ENCODE measurements around the gene ANKRD13A.

ANKRD13A gene

DNA sequence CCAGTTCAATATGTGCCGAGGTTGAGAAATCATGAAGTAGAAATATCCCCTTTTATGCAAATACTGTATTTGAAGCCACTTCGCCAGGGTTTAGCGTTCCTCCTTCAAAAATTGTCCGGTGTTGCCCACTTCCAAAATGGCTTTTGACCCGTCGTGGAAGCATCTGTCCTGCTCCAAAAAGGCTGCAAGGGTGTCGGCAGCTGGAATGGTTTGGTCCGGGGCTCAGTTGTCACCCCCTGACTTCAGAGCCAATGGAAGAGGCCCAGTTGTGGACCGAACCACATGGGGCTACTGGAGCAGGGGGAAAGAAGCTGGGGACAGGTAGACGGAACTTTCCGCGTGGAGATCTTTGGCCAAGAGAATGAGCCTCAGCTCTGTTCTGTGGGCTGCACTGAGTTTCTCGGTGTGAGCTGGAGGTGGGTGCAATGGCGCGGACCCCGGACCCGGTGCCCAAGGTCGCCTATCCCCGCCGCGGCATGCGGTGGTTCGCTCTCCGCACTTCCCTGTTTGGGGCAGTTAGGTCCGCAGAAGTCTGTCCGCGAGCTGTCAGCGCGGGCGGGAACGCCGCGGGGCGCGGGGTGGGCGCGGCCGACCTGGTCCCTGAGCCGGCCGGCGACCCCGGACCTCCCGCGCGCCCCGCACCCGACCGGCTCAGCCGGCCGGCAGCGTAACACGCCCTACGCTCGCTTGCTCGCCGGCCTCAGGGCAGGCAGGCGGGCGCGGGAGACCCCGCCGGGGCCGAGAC lies at the start of gene ANKRD13A:
Gene ANKRD13A, plus strand, starts transcription at position 527 of the 745 bp plus-strand sequence. CDS start 259 bp downstream, outside the sequence.
- peak within 1 kb of the TSS; percentile 82 for H3K4me3 ChIP-seq (replicated peaks; ENCODE audit: low read depth, low read length)
- DNase-seq (ENCODE audit: extremely low read depth, low read depth): peak; percentile 92
- TF ChIP-seq, protein P1, sequence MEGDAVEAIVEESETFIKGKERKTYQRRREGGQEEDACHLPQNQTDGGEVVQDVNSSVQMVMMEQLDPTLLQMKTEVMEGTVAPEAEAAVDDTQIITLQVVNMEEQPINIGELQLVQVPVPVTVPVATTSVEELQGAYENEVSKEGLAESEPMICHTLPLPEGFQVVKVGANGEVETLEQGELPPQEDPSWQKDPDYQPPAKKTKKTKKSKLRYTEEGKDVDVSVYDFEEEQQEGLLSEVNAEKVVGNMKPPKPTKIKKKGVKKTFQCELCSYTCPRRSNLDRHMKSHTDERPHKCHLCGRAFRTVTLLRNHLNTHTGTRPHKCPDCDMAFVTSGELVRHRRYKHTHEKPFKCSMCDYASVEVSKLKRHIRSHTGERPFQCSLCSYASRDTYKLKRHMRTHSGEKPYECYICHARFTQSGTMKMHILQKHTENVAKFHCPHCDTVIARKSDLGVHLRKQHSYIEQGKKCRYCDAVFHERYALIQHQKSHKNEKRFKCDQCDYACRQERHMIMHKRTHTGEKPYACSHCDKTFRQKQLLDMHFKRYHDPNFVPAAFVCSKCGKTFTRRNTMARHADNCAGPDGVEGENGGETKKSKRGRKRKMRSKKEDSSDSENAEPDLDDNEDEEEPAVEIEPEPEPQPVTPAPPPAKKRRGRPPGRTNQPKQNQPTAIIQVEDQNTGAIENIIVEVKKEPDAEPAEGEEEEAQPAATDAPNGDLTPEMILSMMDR (IDR thresholded peaks at IDR 0.05; ENCODE audit: low read depth, low read length, missing control alignments): no peak

DNA sequence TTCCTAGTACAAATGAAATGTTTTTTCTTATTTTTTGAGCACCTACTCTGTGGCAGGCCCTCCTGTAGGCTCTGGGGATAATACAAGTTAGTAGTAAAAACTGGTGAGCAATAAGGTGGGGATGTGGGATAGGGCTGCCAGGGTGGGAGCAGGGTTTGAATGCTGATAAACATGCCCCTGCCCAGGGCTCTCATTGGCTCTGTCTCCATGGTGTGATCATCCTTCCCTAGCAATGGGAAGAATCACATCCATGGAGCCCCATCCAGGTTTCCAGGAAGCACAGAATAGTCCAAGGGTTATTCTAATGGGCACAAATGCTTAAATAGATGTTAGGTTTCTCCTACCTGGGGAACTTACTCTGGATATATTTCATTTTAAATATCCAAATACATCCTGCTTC lies 48.6 kb upstream of the ANKRD13A start:
- TF ChIP-seq, protein P1 (IDR thresholded peaks at IDR 0.05; ENCODE audit: low read depth, low read length, missing control alignments): no peak
- no peak overlapping the region for H3K4me3 ChIP-seq (replicated peaks; ENCODE audit: low read depth, low read length)
- no peak for DNase-seq (ENCODE audit: extremely low read depth, low read depth)

DNA sequence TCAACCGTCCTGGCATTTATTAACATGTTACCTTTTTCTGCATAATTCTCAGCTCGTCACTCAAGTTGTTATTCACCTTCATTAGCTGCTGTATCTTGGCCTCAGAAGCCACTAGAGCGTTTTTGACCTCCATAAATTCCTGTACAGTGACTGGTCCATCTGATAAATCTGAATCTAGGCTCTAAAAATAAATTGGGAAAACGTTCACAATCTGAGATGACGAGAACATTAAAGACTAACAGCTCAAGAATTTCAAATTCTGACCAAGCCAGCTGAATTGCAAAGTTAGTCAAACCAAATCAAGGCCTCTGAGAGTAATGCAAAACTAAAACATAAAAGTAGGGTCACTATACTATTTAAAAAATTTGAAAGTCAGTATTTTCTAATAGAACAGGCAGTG lies 48.1 kb upstream of the ANKRD13A start:
- no peak for DNase-seq (ENCODE audit: extremely low read depth, low read depth)
- TF ChIP-seq, protein P1 (IDR thresholded peaks at IDR 0.05; ENCODE audit: low read depth, low read length, missing control alignments): no peak
- H3K4me3 ChIP-seq (replicated peaks; ENCODE audit: low read depth, low read length): no peak overlapping the region

DNA sequence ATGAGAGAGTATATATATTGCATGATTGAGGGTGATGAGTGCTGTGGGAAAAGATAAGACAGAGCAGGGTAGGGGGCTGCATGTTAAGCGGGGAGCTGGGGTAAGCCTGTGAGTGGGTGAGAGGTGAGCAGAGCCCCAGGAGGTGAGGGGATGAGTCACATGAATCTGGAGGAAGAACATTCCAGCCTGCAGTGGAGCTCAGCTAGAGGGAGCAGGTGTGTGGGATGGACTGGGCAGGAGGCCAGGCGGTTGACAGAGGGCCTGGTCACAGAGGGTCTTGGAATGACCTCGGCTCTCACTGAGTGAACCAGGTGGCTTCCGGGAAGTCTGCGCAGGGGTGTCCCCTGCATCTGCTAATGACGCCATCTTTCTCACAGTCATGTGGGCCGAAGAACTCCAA lies 47.5 kb upstream of the ANKRD13A start:
- DNase-seq (ENCODE audit: extremely low read depth, low read depth): no peak
- TF ChIP-seq, protein P1 (IDR thresholded peaks at IDR 0.05; ENCODE audit: low read depth, low read length, missing control alignments): no peak
- H3K4me3 ChIP-seq (replicated peaks; ENCODE audit: low read depth, low read length): no peak overlapping the region

DNA sequence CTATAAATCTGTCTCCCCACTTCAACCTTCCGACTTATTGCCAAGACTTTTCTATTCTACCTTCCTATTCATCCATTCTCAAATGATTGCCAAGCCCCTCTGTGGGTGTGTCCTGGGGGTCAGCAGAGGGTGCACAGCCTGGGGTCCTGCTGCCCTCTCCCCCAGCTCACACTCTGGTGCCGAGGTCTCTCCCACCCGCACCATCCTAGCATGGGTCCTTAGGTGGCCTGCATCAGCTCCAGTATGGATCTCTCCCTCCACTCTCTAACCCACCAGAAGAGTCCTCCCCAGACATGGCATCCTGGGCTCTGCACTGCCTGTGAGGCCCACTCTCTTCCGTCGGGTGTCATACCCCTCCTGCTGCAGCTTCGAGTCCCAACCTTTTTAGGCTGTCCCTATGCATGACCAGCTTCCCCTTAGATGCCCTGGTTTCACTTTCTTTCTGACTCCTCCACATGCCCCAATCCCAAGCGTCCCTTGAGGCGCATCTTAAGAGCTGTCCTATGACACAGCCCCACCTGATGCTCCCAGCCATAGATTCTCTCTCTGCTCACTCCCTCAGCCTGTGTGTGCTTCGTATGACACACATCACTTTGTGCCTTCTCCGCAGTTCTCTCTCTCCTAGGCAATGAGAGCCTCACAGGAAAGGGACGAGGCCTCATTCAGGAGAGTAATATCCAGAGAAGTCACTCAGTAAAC lies 46.9 kb upstream of the ANKRD13A start:
- no peak overlapping the region for H3K4me3 ChIP-seq (replicated peaks; ENCODE audit: low read depth, low read length)
- TF ChIP-seq, protein P1 (IDR thresholded peaks at IDR 0.05; ENCODE audit: low read depth, low read length, missing control alignments): no peak
- DNase-seq (ENCODE audit: extremely low read depth, low read depth): no peak

DNA sequence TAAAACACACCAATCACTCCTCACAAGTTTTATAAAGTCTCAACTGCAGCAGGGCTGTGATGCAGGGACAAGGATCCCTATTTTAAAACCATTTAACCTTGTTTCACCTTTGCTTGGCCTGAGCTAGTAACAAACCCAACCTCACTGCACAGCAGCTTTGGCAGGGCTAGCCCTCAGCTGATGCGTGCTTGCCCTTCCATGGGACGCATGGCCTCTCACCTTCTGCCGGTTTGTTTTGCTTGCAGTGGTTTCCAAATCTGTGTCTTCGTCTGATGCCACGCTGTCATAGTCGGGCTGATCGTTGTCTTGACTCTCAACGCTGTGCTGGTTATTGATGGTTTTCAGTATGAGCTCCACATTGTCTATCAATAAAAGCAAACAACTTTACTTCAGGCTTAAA lies 46.4 kb upstream of the ANKRD13A start:
- H3K4me3 ChIP-seq (replicated peaks; ENCODE audit: low read depth, low read length): no peak overlapping the region
- no peak for DNase-seq (ENCODE audit: extremely low read depth, low read depth)
- TF ChIP-seq, protein P1 (IDR thresholded peaks at IDR 0.05; ENCODE audit: low read depth, low read length, missing control alignments): no peak
